ENCODE measurements around the gene RNF207. TPM values are rescaled to one million over a fixed set of nuclear protein-coding genes. Genes with fewer than 3 reads are reported as not detected.

Gene RNF207
- total RNA-seq, 1 experiment from 2014 or later = 4.9 TPM

- no CpG with 5 or more reads among the region's 22 CpGs for WGBS (ENCODE audit: extremely low coverage, insufficient read length, low lambda C conversion rate)
- no peak for DNase-seq
- Histone ChIP-seq H4K5ac (ENCODE audit: insufficient read length, low read depth, low read length) (no peak overlapping the region), H3K9me3 (ENCODE audit: control insufficient read depth, low read depth, low read length) (no peaks in the 10 kb centered on the region), H3T11ph (ENCODE audit: low read length) (no peak overlapping the region), H3K14ac (ENCODE audit: insufficient read depth, low read length) (no peak overlapping the region; the same call in 1 of the 2 replicates), H2BK120ac (ENCODE audit: low read depth, low read length, poor library complexity, severe bottlenecking) (no peak overlapping the region), H3K23me2 (ENCODE audit: insufficient read length, low read depth, low read length, poor library complexity, severe bottlenecking) (no peaks in the 10 kb centered on the region), H3K56ac (ENCODE audit: insufficient read length, low read depth, low read length) (no peak overlapping the region), H3K79me2 (ENCODE audit: insufficient read depth, low read length) (no peaks in the 10 kb centered on the region), H3K27me3 (ENCODE audit: insufficient read depth, low read length) (no peaks in the 10 kb centered on the region), H4K8ac (replicated peaks; ENCODE audit: insufficient read length, low read depth, low read length) (no peak overlapping the region), H3K9ac (ENCODE audit: extremely low read depth, insufficient read length, low read length) (no peak overlapping the region), H2BK15ac (ENCODE audit: low read depth, low read length) (no peak overlapping the region), H4K20me1 (ENCODE audit: control insufficient read depth, insufficient read depth, insufficient read length) (no peaks in the 10 kb centered on the region), H4K91ac (ENCODE audit: insufficient read length, low read depth, low read length) (no peak overlapping the region), H2BK20ac (ENCODE audit: low read depth, low read length, poor library complexity, severe bottlenecking) (no peak overlapping the region), H3K79me1 (ENCODE audit: insufficient read depth, low read depth, low read length, poor library complexity, severe bottlenecking) (no peaks in the 10 kb centered on the region), H2AFZ (ENCODE audit: low read length) (no peak overlapping the region), H3K27ac (ENCODE audit: insufficient read length, low read depth, low read length) (no peak overlapping the region), H2BK5ac (ENCODE audit: insufficient read length, low read length) (no peak overlapping the region), H3K18ac (ENCODE audit: insufficient read length, low read depth, low read length) (no peak overlapping the region), H3K4ac (ENCODE audit: low read depth, low read length) (no peak overlapping the region), H2BK12ac (ENCODE audit: insufficient read length, low read depth, low read length) (no peak overlapping the region), H3K4me1 (ENCODE audit: insufficient read depth, low read length) (0 out of 2 replicates have a peak, but pooled peaks cover 4% of the 10 kb centered on the region), H2AK5ac (ENCODE audit: insufficient read length, low read length) (no peak overlapping the region), H3K23ac (ENCODE audit: insufficient read length, low read depth, low read length) (no peak overlapping the region), H3K4me2 (ENCODE audit: insufficient read depth, insufficient read length, low read length) (no peak overlapping the region)
- Mint-ChIP-seq H3K4me3 (no peak overlapping the region), H3K27me3 (ENCODE audit: low read depth) (no peaks in the 10 kb centered on the region; the same call in 1 of the 2 replicates), H3K9me3 (no peaks in the 10 kb centered on the region), H3K36me3 (ENCODE audit: insufficient read depth in 1 of 3, low read depth in 3 of 3) (no peaks in the 10 kb centered on the region), H3K27ac (no peak overlapping the region), H3K4me1 (peaks cover 14 to 21% of the 10 kb centered on the region in 2 experiments)
- no peak for TF ChIP-seq CTCF (conservative IDR thresholded peaks at IDR 0.05)
These were observed 63.9 kb downstream of the RNF207 start for GRCh38 chr1:6269720-6270400.
